K562 (cell line): ENCODE data around the gene POMGNT2. TPM values are rescaled to one million over a fixed set of nuclear protein-coding genes. Genes with fewer than 3 reads are reported as not detected.

Source experiments
- ATAC-seq: fragments of 200-7000 bp; cut with Tn5 transposase; 3 replicates; pipeline ENCODE4 v1.9.1; 2020; ENCODE audit warnings: moderate library complexity
- BruUV-seq: library from RNA; stranded (reverse); fragments of 400-500 nt; replicated peaks from 2 replicates; lab custom pipeline; 2021; lab: Mats Ljungman, UMichigan
- CTCF ChIA-PET: fragments of 300-600 bp; formaldehyde crosslinking; extraction: SDS; loops from one replicate; lab custom pipeline; 2021; ENCODE audit warnings: low intra/inter-chr PET ratio; lab: Yijun Ruan, JAX
- POLR2A ChIA-PET: fragments of 300-600, 350-650 bp; sonication (Branson Sonifier 250); formaldehyde crosslinking; extraction: SDS; loops from one replicate; lab custom pipeline; 2021; ENCODE audit warnings: antibody characterized with exemption, inconsistent platforms; lab: Yijun Ruan, JAX
- DNase-seq, 4 experiments: peaks; one replicate each; pipeline versions ENCODE4 v3.0.0 to v3.0.0-alpha.2; 2011 to 2018; ENCODE audit warnings: low spot score in 3 of 4, mixed read lengths in 3 of 4; ENCODE audit errors: extremely low read depth in 1 of 4
- FAIRE-seq: peaks from 2 replicates; lab custom pipeline; 2011; peaks lifted over from hg19 to GRCh38; lab: Jason Lieb, UNC
- H2AFZ ChIP-seq: 2 replicates; pipeline ENCODE4 v1.6.0; 2011; ENCODE audit warnings: low read depth, low read length, control low read depth, inconsistent platforms
- H3K27ac ChIP-seq: fragments of 200-600 bp; 3 replicates; pipeline ENCODE4 v1.8.0; 2011; ENCODE audit warnings: low read depth, mild to moderate bottlenecking, control low read depth, inconsistent platforms, low read length, moderate library complexity, mixed read lengths; ENCODE audit errors: extremely low read depth
- H3K27me3 ChIP-seq, 2 experiments: fragments of 300-600 bp in 1 of 2; 2 replicates in 1 of 2; 3 replicates in 1 of 2; pipeline versions ENCODE4 v1.6.0 to v1.8.0; 2011; ENCODE audit warnings: inconsistent platforms in 2 of 2, low read length in 2 of 2, mild to moderate bottlenecking in 1 of 2, mixed read lengths in 1 of 2, moderate library complexity in 1 of 2; ENCODE audit not compliant: control insufficient read depth in 2 of 2, insufficient read depth in 2 of 2
- H3K36me3 ChIP-seq: fragments of 300-600 bp; 3 replicates; pipeline ENCODE4 v1.8.0; 2011; ENCODE audit warnings: mild to moderate bottlenecking, low read length, inconsistent platforms; ENCODE audit not compliant: control insufficient read depth, insufficient read depth
- H3K4me1 ChIP-seq, 2 experiments: fragments of 200-600 bp in 1 of 2; replicated peaks in 1 of 2; 2 replicates in 1 of 2; 3 replicates in 1 of 2; pipeline versions ENCODE4 v1.5.1 to v1.8.0; 2011; ENCODE audit warnings: inconsistent platforms in 2 of 2, low read length in 2 of 2, mild to moderate bottlenecking in 1 of 2, mixed read lengths in 1 of 2, moderate library complexity in 1 of 2; ENCODE audit not compliant: control insufficient read depth in 2 of 2, insufficient read depth in 2 of 2
- H3K4me2 ChIP-seq: 2 replicates; pipeline ENCODE4 v1.6.1; 2011; ENCODE audit warnings: low read length, control low read depth, inconsistent platforms, mixed read lengths; ENCODE audit not compliant: insufficient read depth
- H3K4me3 ChIP-seq: fragments of 200-600 bp; sonication (generic), shearing (Covaris generic); 2 replicates; pipeline ENCODE4 v1.5.1; 2016; ENCODE audit warnings: control low read depth, inconsistent platforms
- H3K79me2 ChIP-seq: fragments of 200-600 bp; 3 replicates; pipeline ENCODE4 v1.8.0; 2011; ENCODE audit warnings: low read length, inconsistent platforms; ENCODE audit not compliant: control insufficient read depth, insufficient read depth
- H3K9ac ChIP-seq, 2 experiments: 2 replicates each; pipeline versions ENCODE4 v1.6.0 to v1.6.1; 2011; ENCODE audit warnings: low read depth in 2 of 2, low read length in 2 of 2, control low read depth in 1 of 2, inconsistent platforms in 1 of 2, mild to moderate bottlenecking in 1 of 2, mixed read lengths in 1 of 2; ENCODE audit not compliant: insufficient read depth in 1 of 2
- H3K9me1 ChIP-seq: one replicate; pipeline ENCODE4 v1.6.0; 2011; ENCODE audit warnings: inconsistent platforms, mild to moderate bottlenecking, low read length, moderate library complexity; ENCODE audit not compliant: control insufficient read depth, insufficient read depth
- H3K9me3 ChIP-seq: replicated peaks from 2 replicates; pipeline ENCODE4 v1.5.1; 2011; ENCODE audit warnings: low read depth, low read length, inconsistent platforms; ENCODE audit not compliant: control insufficient read depth, insufficient read depth
- H4K20me1 ChIP-seq: replicated peaks from 2 replicates; pipeline ENCODE4 v1.6.1; 2011; ENCODE audit warnings: low read length, inconsistent platforms, mixed read lengths; ENCODE audit not compliant: control insufficient read depth, insufficient read depth
- BACH1 ChIP-seq: fragments of 200-800 bp; sonication (Bioruptor generic); IDR thresholded peaks from 2 replicates; pipeline ENCODE4 v1.6.1; 2016; ENCODE audit warnings: missing genetic modification characterization, missing compliant biosample characterization
- L3MBTL2 ChIP-seq: fragments of 450-650 bp; IDR thresholded peaks from 2 replicates; pipeline ENCODE4 v1.6.1; 2016; ENCODE audit warnings: mild to moderate bottlenecking, moderate library complexity
- MECOM ChIP-seq: fragments of 250-450 bp; sonication (Bioruptor Pico); IDR thresholded peaks from 2 replicates; pipeline ENCODE4 v1.8.0; 2022; ENCODE audit warnings: inconsistent platforms
- PHTF2 ChIP-seq: fragments of 250-450 bp; sonication (Bioruptor Pico); IDR thresholded peaks from 2 replicates; pipeline ENCODE4 v1.5.0; 2021; ENCODE audit warnings: mild to moderate bottlenecking
- POU5F1 ChIP-seq: fragments of 150-350 bp; IDR thresholded peaks from 2 replicates; pipeline ENCODE4 v1.6.1; 2014; ENCODE audit warnings: borderline replicate concordance, low read length, low read depth, mild to moderate bottlenecking; ENCODE audit not compliant: partially characterized antibody
- PYGO2 ChIP-seq: fragments of 450-650 bp; IDR thresholded peaks from 2 replicates; pipeline ENCODE4 v1.6.1; 2016; ENCODE audit warnings: mild to moderate bottlenecking, missing genetic modification characterization, moderate library complexity, missing compliant biosample characterization
- TEAD1 ChIP-seq, 2 experiments: fragments of 450-650 bp in 1 of 2; sonication (generic) in 1 of 2; formaldehyde crosslinking; IDR thresholded peaks; 2 replicates each; pipeline versions ENCODE4 v1.4.0 to v1.8.0; 2020 to 2022; ENCODE audit warnings: mild to moderate bottlenecking in 2 of 2, missing genetic modification reagents in 1 of 2
- ZNF121 ChIP-seq: sonication (generic); formaldehyde crosslinking; conservative IDR thresholded peaks from 2 replicates; pipeline ENCODE4 v1.8.0; 2022; ENCODE audit warnings: missing genetic modification reagents
- ZNF668 ChIP-seq: fragments of 250-450 bp; sonication (Bioruptor Pico); IDR thresholded peaks from 2 replicates; pipeline ENCODE4 v1.8.0; 2022; ENCODE audit warnings: mild to moderate bottlenecking, inconsistent platforms
- WGBS: fragments of 100-300 bp; shearing (Covaris generic); methylation state at CpG from one replicate; pipeline ENCODE4 v1.1.6; 2016; ENCODE audit warnings: low coverage, mixed read lengths; ENCODE audit not compliant: insufficient coverage; ENCODE audit errors: missing lambda C conversion rate; 5-methylcytosine and 5-hydroxymethylcytosine counted together
- in situ Hi-C: fragments of 300-500 bp; cut with MboI; formaldehyde crosslinking; loops from 4 replicates; pipeline ENCODE4 v1.15.0; 2018; ENCODE audit warnings: inconsistent platforms, mixed read lengths
- intact Hi-C: fragments of 100-400 bp; cut with micrococcal nuclease; formaldehyde crosslinking; loops from 2 replicates; pipeline ENCODE4 v1.14.2; 2022
- polyA plus RNA-seq, 8 experiments: library from polyadenylated mRNA; depleted of rRNA in 4 of 8; stranded (reverse) in 5 of 8; unstranded in 3 of 8; fragments of >200 nt; fragmentation: Nextera tagmentation in 2 of 8; fragmentation: Illumina TruSeq in 1 of 8; extraction: Ambion mirVana in 2 of 8; extraction: Trizol in 1 of 8; gene quantifications; 2 replicates each; pipeline versions ENCODE4 v1.2.1 to v1.2.3, GENCODE V29; 2011 to 2014; ENCODE audit warnings: inconsistent platforms in 1 of 8, missing spikeins in 1 of 8
- total RNA-seq, 7 experiments: library from RNA; depleted of rRNA in 6 of 7; stranded (reverse); fragments of >200 nt in 6 of 7; fragmentation: Illumina TruSeq in 2 of 7; extraction: Trizol in 2 of 7; gene quantifications; 2 replicates each; pipeline versions ENCODE4 v1.2.1 to v1.2.3, GENCODE V29; 2011 to 2021; ENCODE audit warnings: low replicate concordance in 1 of 7
- TF ChIP-seq, protein P1 (sequence below): fragments of 250-450 bp; sonication (Bioruptor Pico); IDR thresholded peaks from 2 replicates; pipeline ENCODE4 v1.8.0; 2021; ENCODE audit warnings: moderate library complexity, mild to moderate bottlenecking, inconsistent platforms
- TF ChIP-seq, protein P2 (sequence below): sonication (generic); formaldehyde crosslinking; IDR thresholded peaks from 2 replicates; pipeline ENCODE4 v1.8.1; 2023; ENCODE audit warnings: missing genetic modification reagents, mild to moderate bottlenecking, borderline replicate concordance
- TF ChIP-seq, protein P3 (sequence below): fragments of 250-450 bp; sonication (Bioruptor Pico); IDR thresholded peaks from 2 replicates; pipeline ENCODE4 v1.6.1; 2021; ENCODE audit warnings: mild to moderate bottlenecking
- TF ChIP-seq, protein P4 (sequence below): sonication (generic); formaldehyde crosslinking; IDR thresholded peaks from 2 replicates; pipeline ENCODE4 v1.5.0; 2020; ENCODE audit warnings: missing genetic modification reagents

Gene POMGNT2
- total and polyA plus RNA-seq, 9 of the 15 experiments (the other 6 are each of a cell fraction or from before 2014, with no cell fraction given), result 0.65 to 14.1 (median 10.3) TPM

DNA sequence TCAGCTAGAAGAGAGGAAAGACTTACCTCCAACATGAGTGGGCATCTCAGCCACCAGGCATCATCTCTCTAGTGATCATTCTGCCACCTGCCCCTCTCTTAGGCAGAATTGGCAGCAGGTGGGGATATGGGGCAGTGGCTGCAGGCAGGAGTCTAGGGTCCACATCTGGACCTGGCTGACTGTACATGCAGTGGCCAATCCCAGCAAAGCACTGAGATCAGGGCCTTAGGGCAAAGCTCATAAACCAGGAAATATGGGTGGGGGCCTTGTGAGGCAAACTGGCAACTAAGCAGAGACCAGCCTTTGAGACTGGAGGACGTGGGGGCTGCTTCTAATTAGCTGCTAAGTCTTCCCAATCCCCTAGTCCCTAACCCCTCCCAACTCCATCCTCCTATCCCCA, 12.9 kb downstream of the POMGNT2 start (continued):
- TF ChIP-seq, protein P1, sequence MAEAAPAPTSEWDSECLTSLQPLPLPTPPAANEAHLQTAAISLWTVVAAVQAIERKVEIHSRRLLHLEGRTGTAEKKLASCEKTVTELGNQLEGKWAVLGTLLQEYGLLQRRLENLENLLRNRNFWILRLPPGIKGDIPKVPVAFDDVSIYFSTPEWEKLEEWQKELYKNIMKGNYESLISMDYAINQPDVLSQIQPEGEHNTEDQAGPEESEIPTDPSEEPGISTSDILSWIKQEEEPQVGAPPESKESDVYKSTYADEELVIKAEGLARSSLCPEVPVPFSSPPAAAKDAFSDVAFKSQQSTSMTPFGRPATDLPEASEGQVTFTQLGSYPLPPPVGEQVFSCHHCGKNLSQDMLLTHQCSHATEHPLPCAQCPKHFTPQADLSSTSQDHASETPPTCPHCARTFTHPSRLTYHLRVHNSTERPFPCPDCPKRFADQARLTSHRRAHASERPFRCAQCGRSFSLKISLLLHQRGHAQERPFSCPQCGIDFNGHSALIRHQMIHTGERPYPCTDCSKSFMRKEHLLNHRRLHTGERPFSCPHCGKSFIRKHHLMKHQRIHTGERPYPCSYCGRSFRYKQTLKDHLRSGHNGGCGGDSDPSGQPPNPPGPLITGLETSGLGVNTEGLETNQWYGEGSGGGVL (CRISPR knock-in tag), result no peak
- TF ChIP-seq PYGO2 (tag), result no peak

DNA sequence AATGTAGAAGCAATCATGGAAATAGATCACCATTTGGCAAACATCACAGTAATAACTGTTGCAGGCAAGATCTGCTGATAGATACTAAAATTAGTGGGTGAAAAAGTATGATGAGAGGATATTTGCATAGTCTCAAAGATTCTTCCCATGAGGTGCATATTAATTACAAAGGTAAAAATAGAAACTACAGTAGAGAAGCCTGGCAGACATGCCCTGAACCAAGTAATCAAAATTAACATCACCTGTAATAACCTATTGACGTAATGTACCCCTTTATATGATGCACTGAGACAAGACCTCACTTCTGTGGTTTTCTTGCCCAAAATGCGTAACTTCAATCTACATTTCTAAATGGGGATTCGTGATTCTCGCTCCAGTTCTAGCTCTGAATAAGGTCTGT, 14.4 kb downstream of the POMGNT2 start:
- ATAC-seq, result no peak
- POLR2A ChIA-PET, result interaction anchor here (1.0 to 3.0 kb wide), 2 partner anchors 11 to 19 kb away, joined by 3 to 10 read pairs; no protein-coding TSS in a partner anchor
- no peak for FAIRE-seq
- Histone ChIP-seq H2AFZ (no peak overlapping the region), H3K4me2 (no peak overlapping the region), H3K9me1 (no peaks in the 10 kb centered on the region), H3K27ac (no peak overlapping the region), H3K36me3 (no peaks in the 10 kb centered on the region), H3K4me1 (peaks cover 0 to 4% of the 10 kb centered on the region in 2 experiments; a peak in 3 of 5 replicates), H4K20me1 (peaks cover 31% of the 10 kb centered on the region), H3K9me3 (no peaks in the 10 kb centered on the region), H3K27me3 (peaks cover 0 to 5% of the 10 kb centered on the region in 2 experiments; a peak in 1 of 5 replicates), H3K4me3 (no peak overlapping the region), H3K9ac (no peak overlapping the region), H3K79me2 (no peaks in the 10 kb centered on the region)
- BruUV-seq, result no TSS peak
- in situ Hi-C loops (no loop called here), intact Hi-C loops (no loop called here)
- CTCF ChIA-PET, result no interaction called here
- 37% methylated on average over 4 of the region's 4 CpGs for WGBS
- no peak for DNase-seq
- TF ChIP-seq TEAD1 (CRISPR knock-in tag; IDR thresholded peaks at IDR 0.05) (no peak), MECOM (CRISPR knock-in tag) (no peak), POU5F1 (no peak), ZNF121 (no peak), L3MBTL2 (no peak), ZNF668 (CRISPR knock-in tag) (no peak), BACH1 (tag) (no peak), PHTF2 (CRISPR knock-in tag) (no peak)
- TF ChIP-seq, protein P2, sequence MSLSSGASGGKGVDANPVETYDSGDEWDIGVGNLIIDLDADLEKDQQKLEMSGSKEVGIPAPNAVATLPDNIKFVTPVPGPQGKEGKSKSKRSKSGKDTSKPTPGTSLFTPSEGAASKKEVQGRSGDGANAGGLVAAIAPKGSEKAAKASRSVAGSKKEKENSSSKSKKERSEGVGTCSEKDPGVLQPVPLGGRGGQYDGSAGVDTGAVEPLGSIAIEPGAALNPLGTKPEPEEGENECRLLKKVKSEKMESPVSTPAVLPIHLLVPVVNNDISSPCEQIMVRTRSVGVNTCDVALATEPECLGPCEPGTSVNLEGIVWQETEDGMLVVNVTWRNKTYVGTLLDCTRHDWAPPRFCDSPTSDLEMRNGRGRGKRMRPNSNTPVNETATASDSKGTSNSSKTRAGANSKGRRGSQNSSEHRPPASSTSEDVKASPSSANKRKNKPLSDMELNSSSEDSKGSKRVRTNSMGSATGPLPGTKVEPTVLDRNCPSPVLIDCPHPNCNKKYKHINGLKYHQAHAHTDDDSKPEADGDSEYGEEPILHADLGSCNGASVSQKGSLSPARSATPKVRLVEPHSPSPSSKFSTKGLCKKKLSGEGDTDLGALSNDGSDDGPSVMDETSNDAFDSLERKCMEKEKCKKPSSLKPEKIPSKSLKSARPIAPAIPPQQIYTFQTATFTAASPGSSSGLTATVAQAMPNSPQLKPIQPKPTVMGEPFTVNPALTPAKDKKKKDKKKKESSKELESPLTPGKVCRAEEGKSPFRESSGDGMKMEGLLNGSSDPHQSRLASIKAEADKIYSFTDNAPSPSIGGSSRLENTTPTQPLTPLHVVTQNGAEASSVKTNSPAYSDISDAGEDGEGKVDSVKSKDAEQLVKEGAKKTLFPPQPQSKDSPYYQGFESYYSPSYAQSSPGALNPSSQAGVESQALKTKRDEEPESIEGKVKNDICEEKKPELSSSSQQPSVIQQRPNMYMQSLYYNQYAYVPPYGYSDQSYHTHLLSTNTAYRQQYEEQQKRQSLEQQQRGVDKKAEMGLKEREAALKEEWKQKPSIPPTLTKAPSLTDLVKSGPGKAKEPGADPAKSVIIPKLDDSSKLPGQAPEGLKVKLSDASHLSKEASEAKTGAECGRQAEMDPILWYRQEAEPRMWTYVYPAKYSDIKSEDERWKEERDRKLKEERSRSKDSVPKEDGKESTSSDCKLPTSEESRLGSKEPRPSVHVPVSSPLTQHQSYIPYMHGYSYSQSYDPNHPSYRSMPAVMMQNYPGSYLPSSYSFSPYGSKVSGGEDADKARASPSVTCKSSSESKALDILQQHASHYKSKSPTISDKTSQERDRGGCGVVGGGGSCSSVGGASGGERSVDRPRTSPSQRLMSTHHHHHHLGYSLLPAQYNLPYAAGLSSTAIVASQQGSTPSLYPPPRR (CRISPR knock-in tag), result no peak
- TF ChIP-seq, protein P3, sequence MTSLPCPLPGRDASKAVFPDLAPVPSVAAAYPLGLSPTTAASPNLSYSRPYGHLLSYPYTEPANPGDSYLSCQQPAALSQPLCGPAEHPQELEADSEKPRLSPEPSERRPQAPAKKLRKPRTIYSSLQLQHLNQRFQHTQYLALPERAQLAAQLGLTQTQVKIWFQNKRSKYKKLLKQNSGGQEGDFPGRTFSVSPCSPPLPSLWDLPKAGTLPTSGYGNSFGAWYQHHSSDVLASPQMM (CRISPR knock-in tag), result no peak
- TF ChIP-seq, protein P4, sequence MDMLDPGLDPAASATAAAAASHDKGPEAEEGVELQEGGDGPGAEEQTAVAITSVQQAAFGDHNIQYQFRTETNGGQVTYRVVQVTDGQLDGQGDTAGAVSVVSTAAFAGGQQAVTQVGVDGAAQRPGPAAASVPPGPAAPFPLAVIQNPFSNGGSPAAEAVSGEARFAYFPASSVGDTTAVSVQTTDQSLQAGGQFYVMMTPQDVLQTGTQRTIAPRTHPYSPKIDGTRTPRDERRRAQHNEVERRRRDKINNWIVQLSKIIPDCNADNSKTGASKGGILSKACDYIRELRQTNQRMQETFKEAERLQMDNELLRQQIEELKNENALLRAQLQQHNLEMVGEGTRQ (CRISPR knock-in tag), result no peak
